DND-41 (cell line): Measurements from ENCODE around the gene SNX9.

Experiments
- ATAC-seq: fragments of 200-7000 bp; cut with Tn5 transposase; 3 replicates; pipeline ENCODE4 v1.9.1; 2021; ENCODE audit warnings: low read depth; ENCODE audit not compliant: insufficient read depth
- DNase-seq: peaks from one replicate; pipeline ENCODE4 v3.0.0-alpha.2; 2020
- H2AFZ ChIP-seq: 2 replicates; pipeline ENCODE4 v1.6.0; 2012; ENCODE audit warnings: low read depth, low read length
- H3K27ac ChIP-seq: 2 replicates; pipeline ENCODE4 v1.5.1; 2012; ENCODE audit warnings: low read length, inconsistent platforms
- H3K27me3 ChIP-seq: fragments of 200-600 bp; sonication (generic); 2 replicates; pipeline ENCODE4 v1.6.0; 2012; ENCODE audit warnings: low read length, mild to moderate bottlenecking, inconsistent platforms; ENCODE audit not compliant: insufficient read depth, poor library complexity
- H3K36me3 ChIP-seq: 2 replicates; pipeline ENCODE4 v1.5.1; 2012; ENCODE audit warnings: low read length, inconsistent platforms; ENCODE audit not compliant: insufficient read depth
- H3K4me1 ChIP-seq: 2 replicates; pipeline ENCODE4 v1.5.1; 2012; ENCODE audit warnings: mild to moderate bottlenecking, low read length; ENCODE audit not compliant: insufficient read depth
- H3K4me2 ChIP-seq: 2 replicates; pipeline ENCODE4 v1.6.0; 2012; ENCODE audit warnings: mild to moderate bottlenecking, moderate library complexity, low read length, inconsistent platforms; ENCODE audit not compliant: insufficient read depth
- H3K4me3 ChIP-seq, 2 experiments: fragments of 200-600 bp in 1 of 2; shearing (Covaris generic) in 1 of 2; 2 replicates each; pipeline ENCODE4 v1.5.1; 2012 to 2016; ENCODE audit warnings: inconsistent platforms in 2 of 2, low read length in 2 of 2, mild to moderate bottlenecking in 2 of 2, low read depth in 1 of 2, moderate library complexity in 1 of 2
- H3K79me2 ChIP-seq: 2 replicates; pipeline ENCODE4 v1.6.0; 2012; ENCODE audit warnings: low read length, inconsistent platforms; ENCODE audit not compliant: insufficient read depth
- H3K9ac ChIP-seq: 2 replicates; pipeline ENCODE4 v1.6.0; 2012; ENCODE audit warnings: low read depth, mild to moderate bottlenecking, inconsistent platforms, low read length, moderate library complexity
- H3K9me3 ChIP-seq: 2 replicates; pipeline ENCODE4 v1.5.1; 2012; ENCODE audit warnings: low read length, moderate library complexity, mild to moderate bottlenecking, inconsistent platforms; ENCODE audit not compliant: insufficient read depth, severe bottlenecking
- H4K20me1 ChIP-seq: 2 replicates; pipeline ENCODE4 v1.6.0; 2012; ENCODE audit warnings: low read length; ENCODE audit not compliant: insufficient read depth
- CTCF ChIP-seq: IDR thresholded peaks from 2 replicates; pipeline ENCODE4 v1.5.1; 2012; ENCODE audit warnings: borderline replicate concordance, low read length, moderate library complexity, mild to moderate bottlenecking; ENCODE audit not compliant: poor library complexity, severe bottlenecking; ENCODE audit errors: extremely low read depth
- EZH2 ChIP-seq: IDR thresholded peaks from 3 replicates; pipeline ENCODE4 v1.6.1; 2012; ENCODE audit warnings: borderline replicate concordance, low read depth, mild to moderate bottlenecking, moderate library complexity, low read length, inconsistent platforms; ENCODE audit not compliant: severe bottlenecking

The SNX9 gene

GRCh38 chr6:157881342-157881741, 58.3 kb downstream of the SNX9 start:
- Histone ChIP-seq H2AFZ (no peak overlapping the region), H3K9ac (no peak overlapping the region), H3K36me3 (no peaks in the 10 kb centered on the region), H4K20me1 (no peaks in the 10 kb centered on the region), H3K27me3 (no peaks in the 10 kb centered on the region), H3K79me2 (no peaks in the 10 kb centered on the region), H3K4me2 (no peak overlapping the region), H3K4me1 (peaks cover 9% of the 10 kb centered on the region), H3K27ac (no peak overlapping the region), H3K9me3 (no peaks in the 10 kb centered on the region), H3K4me3 (no peak overlapping the region)
- DNase-seq (no peak), ATAC-seq (no peak)
- TF ChIP-seq EZH2 (no peak), CTCF (no peak)

GRCh38 chr6:157884756-157885155, 61.7 kb downstream of the SNX9 start:
- TF ChIP-seq EZH2 (no peak), CTCF (no peak)
- DNase-seq (no peak), ATAC-seq (no peak)
- Histone ChIP-seq H3K4me3 (no peak overlapping the region), H2AFZ (no peak overlapping the region), H3K27ac (no peak overlapping the region), H3K36me3 (no peaks in the 10 kb centered on the region), H3K27me3 (no peaks in the 10 kb centered on the region), H3K9ac (no peak overlapping the region), H3K4me1 (peaks cover 9% of the 10 kb centered on the region), H3K4me2 (no peak overlapping the region), H4K20me1 (no peaks in the 10 kb centered on the region), H3K9me3 (no peaks in the 10 kb centered on the region), H3K79me2 (no peaks in the 10 kb centered on the region)

GRCh38 chr6:157885211-157885788, 62.3 kb downstream of the SNX9 start:
- no peak overlapping the region for H3K4me3 ChIP-seq
- H3K36me3 ChIP-seq: no peaks in the 10 kb centered on the region
- H3K4me1 ChIP-seq: peaks cover 9% of the 10 kb centered on the region
- H4K20me1 ChIP-seq: no peaks in the 10 kb centered on the region
- TF ChIP-seq EZH2 (no peak), CTCF (no peak)
- ATAC-seq (peak; percentile 89), DNase-seq (peak; percentile 50)
- H3K27ac ChIP-seq: no peak overlapping the region
- H3K9me3 ChIP-seq: no peaks in the 10 kb centered on the region
- no peak overlapping the region for H3K4me2 ChIP-seq
- H3K27me3 ChIP-seq: no peaks in the 10 kb centered on the region
- no peaks in the 10 kb centered on the region for H3K79me2 ChIP-seq
- H2AFZ ChIP-seq: no peak overlapping the region
- H3K9ac ChIP-seq: no peak overlapping the region

GRCh38 chr6:157885876-157886275, 62.8 kb downstream of the SNX9 start:
- Histone ChIP-seq H3K27me3 (no peaks in the 10 kb centered on the region), H3K4me1 (peaks cover 9% of the 10 kb centered on the region), H3K36me3 (no peaks in the 10 kb centered on the region), H2AFZ (no peak overlapping the region), H3K79me2 (no peaks in the 10 kb centered on the region), H3K4me3 (no peak overlapping the region), H3K9me3 (no peaks in the 10 kb centered on the region), H3K27ac (no peak overlapping the region), H3K9ac (no peak overlapping the region), H4K20me1 (no peaks in the 10 kb centered on the region), H3K4me2 (no peak overlapping the region)
- no peak for ATAC-seq
- no peak for DNase-seq
- no peak for TF ChIP-seq EZH2
- no peak for TF ChIP-seq CTCF
